GM19372 (cell line): Measurements from ENCODE around the gene KIRREL2.

Experiments used
- ATAC-seq: cut with Tn5 transposase; IDR thresholded peaks from one replicate; pipeline ENCODE4 v1.9.1; 2021; ENCODE audit warnings: mild to moderate bottlenecking, low read depth, moderate library complexity; ENCODE audit not compliant: unreplicated experiment

KIRREL2 gene

GRCh38 chr19:35913589-35913988 is 56.9 kb downstream of the KIRREL2 start:
- ATAC-seq: no peak

- no peak for ATAC-seq
These were observed 58.7 kb downstream of the KIRREL2 start for GRCh38 chr19:35915443-35915842.
